GM19193 (cell line): ENCODE measurements around the gene MMEL1.

Experiments used
- POLR2A ChIP-seq: IDR thresholded peaks from 4 replicates; pipeline ENCODE4 v1.6.1; 2011; ENCODE audit not compliant: insufficient read depth, insufficient read length; ENCODE audit errors: extremely low read depth

The MMEL1 gene

GRCh38 chr1:2632561-2633361, at the start of gene MMEL1:
Gene MMEL1 (minus strand): TSS chr1:2633016. CDS start chr1:2629484, 3,532 bp downstream.
- no peak for TF ChIP-seq POLR2A

- no peak for TF ChIP-seq POLR2A
These were observed 18.3 kb upstream of the MMEL1 start for GRCh38 chr1:2650967-2651645.

GRCh38 chr1:2646837-2647236, 14.0 kb upstream of the MMEL1 start:
- no peak for TF ChIP-seq POLR2A

GRCh38 chr1:2645776-2646175, 13.0 kb upstream of the MMEL1 start:
- TF ChIP-seq POLR2A = no peak

- TF ChIP-seq POLR2A = no peak
These were observed 12.3 kb upstream of the MMEL1 start for GRCh38 chr1:2645143-2645542.

GRCh38 chr1:2644591-2645101, 11.8 kb upstream of the MMEL1 start:
- TF ChIP-seq POLR2A = no peak

GRCh38 chr1:2644171-2644570, 11.4 kb upstream of the MMEL1 start:
- TF ChIP-seq POLR2A = no peak

- TF ChIP-seq POLR2A = no peak
These were observed 10.7 kb upstream of the MMEL1 start for GRCh38 chr1:2643414-2644077.

GRCh38 chr1:2642560-2643413, 10.0 kb upstream of the MMEL1 start:
- peak; percentile 77 for TF ChIP-seq POLR2A

GRCh38 chr1:2642131-2642559, 9.3 kb upstream of the MMEL1 start:
- TF ChIP-seq POLR2A = no peak

- no peak for TF ChIP-seq POLR2A
These were observed 8.7 kb upstream of the MMEL1 start for GRCh38 chr1:2641381-2642130.

GRCh38 chr1:2640626-2641025, 7.8 kb upstream of the MMEL1 start:
- TF ChIP-seq POLR2A = no peak

- TF ChIP-seq POLR2A = no peak
These were observed 7.0 kb upstream of the MMEL1 start for GRCh38 chr1:2639607-2640521.
